Breast epithelium (tissue), 3 donors: ENCODE measurements around the gene IRF2.

Experiments used
- CTCF ChIP-seq, 3 donors: fragments of 450-650 bp; IDR thresholded peaks; one replicate each; pipeline ENCODE4 v1.5.1; 2016 to 2017; ENCODE audit warnings: antibody characterized with exemption in 3 of 3, mild to moderate bottlenecking in 3 of 3, moderate library complexity in 3 of 3
- POLR2AphosphoS5 ChIP-seq, 3 donors: sonication (generic); formaldehyde crosslinking; IDR thresholded peaks; one replicate each; pipeline ENCODE4 v1.6.1; 2017; ENCODE audit warnings: antibody characterized with exemption in 3 of 3

GRCh38 chr4:184351560-184352451 is 122.5 kb downstream of the IRF2 start:
- no peak for TF ChIP-seq CTCF (IDR thresholded peaks at IDR 0.05)
- TF ChIP-seq POLR2AphosphoS5 (IDR thresholded peaks at IDR 0.05): no peak
